ENCODE data around the gene NEU4.

NEU4 gene

GRCh38 chr2:241835611-241836010 is 26.6 kb downstream of the NEU4 start:
- DNase-seq = no peak

GRCh38 chr2:241836292-241836691 is 27.3 kb downstream of the NEU4 start:
- no peak for DNase-seq

GRCh38 chr2:241837197-241837965 is 28.4 kb downstream of the NEU4 start:
- no peak for DNase-seq

- peak; percentile 17 for DNase-seq
These were observed 32.4 kb downstream of the NEU4 start for GRCh38 chr2:241841181-241842066.

- DNase-seq = peak; percentile 15
These were observed 33.0 kb downstream of the NEU4 start for GRCh38 chr2:241842067-241842415.

GRCh38 chr2:241842620-241843211 is 33.7 kb downstream of the NEU4 start:
- DNase-seq = peak; percentile 57

- peak; percentile 24 for DNase-seq
These were observed 34.5 kb downstream of the NEU4 start for GRCh38 chr2:241843321-241844065.

- peak; percentile 89 for DNase-seq
These were observed 35.2 kb downstream of the NEU4 start for GRCh38 chr2:241844066-241844728.

- peak; percentile 28 for DNase-seq
These were observed 36.0 kb downstream of the NEU4 start for GRCh38 chr2:241844831-241845578.

- DNase-seq = peak; percentile 11
These were observed 37.4 kb downstream of the NEU4 start for GRCh38 chr2:241846406-241846805.

GRCh38 chr2:241848761-241849615 is 40.0 kb downstream of the NEU4 start:
- DNase-seq = peak; percentile 16

- peak; percentile 11 for DNase-seq
These were observed 40.9 kb downstream of the NEU4 start for GRCh38 chr2:241849616-241850543.

- peak; percentile 13 for DNase-seq
These were observed 41.7 kb downstream of the NEU4 start for GRCh38 chr2:241850544-241851324.

GRCh38 chr2:241851325-241852115 is 42.5 kb downstream of the NEU4 start:
- DNase-seq = peak; percentile 13

- peak; percentile 12 for DNase-seq
These were observed 43.4 kb downstream of the NEU4 start for GRCh38 chr2:241852116-241852980.

- peak; percentile 13 for DNase-seq
These were observed 44.1 kb downstream of the NEU4 start for GRCh38 chr2:241852981-241853631.

Measured in femur (tissue), 1 donor.